Brain microvascular endothelial cell (primary cell): ENCODE data around the gene RPS28.

ENCODE experiments used
- DNase-seq: peaks from one replicate; pipeline ENCODE4 v3.0.0-alpha.2; 2020
- H3K27ac ChIP-seq: fragments of 250-450 bp; sonication (Bioruptor Pico); 2 replicates; pipeline ENCODE4 v1.5.1; 2020; ENCODE audit warnings: mild to moderate bottlenecking, moderate library complexity
- H3K27me3 ChIP-seq: fragments of 250-450 bp; sonication (Bioruptor Pico); replicated peaks from 2 replicates; pipeline ENCODE4 v1.5.1; 2020; ENCODE audit warnings: mild to moderate bottlenecking
- H3K36me3 ChIP-seq: fragments of 250-450 bp; sonication (Bioruptor Pico); replicated peaks from 2 replicates; pipeline ENCODE4 v1.5.1; 2020; ENCODE audit warnings: mild to moderate bottlenecking
- H3K4me3 ChIP-seq: 2 replicates; pipeline ENCODE4 v1.5.1; 2011; ENCODE audit warnings: low read depth, mild to moderate bottlenecking, control low read depth, low read length, moderate library complexity
- in situ Hi-C: cut with HindIII; loops from 2 replicates; pipeline ENCODE4 v1.10.0; 2017; ENCODE audit warnings: low sequenced_read_pairs, low pct_ligation_motif_present
- TF ChIP-seq, protein P1 (sequence below): IDR thresholded peaks from 2 replicates; pipeline ENCODE4 v1.5.1; 2011; ENCODE audit warnings: low read depth, mild to moderate bottlenecking, moderate library complexity, low read length, control low read depth, inconsistent platforms; ENCODE audit errors: missing control alignments

RPS28 gene

DNA sequence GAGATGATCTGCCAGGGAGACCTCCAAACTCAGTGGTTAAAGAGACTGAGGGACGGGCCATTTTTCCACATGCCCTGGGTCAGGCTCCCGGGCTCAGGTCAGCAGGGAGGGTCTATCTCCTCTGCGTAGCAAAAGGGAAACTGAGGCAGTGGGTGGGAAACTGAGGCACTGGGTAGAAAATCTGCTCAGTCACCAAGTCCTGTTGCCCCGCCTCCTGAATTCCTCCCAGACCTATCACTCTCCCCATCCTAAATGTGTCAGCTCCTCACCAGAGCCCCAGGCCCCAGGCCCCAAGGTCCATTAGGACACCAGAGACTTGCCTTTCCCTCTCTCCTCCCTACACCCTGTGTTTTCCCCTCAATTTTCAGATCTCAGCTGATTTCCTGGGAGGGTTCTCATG is 15.5 kb upstream of the RPS28 start:
- TF ChIP-seq, protein P1, sequence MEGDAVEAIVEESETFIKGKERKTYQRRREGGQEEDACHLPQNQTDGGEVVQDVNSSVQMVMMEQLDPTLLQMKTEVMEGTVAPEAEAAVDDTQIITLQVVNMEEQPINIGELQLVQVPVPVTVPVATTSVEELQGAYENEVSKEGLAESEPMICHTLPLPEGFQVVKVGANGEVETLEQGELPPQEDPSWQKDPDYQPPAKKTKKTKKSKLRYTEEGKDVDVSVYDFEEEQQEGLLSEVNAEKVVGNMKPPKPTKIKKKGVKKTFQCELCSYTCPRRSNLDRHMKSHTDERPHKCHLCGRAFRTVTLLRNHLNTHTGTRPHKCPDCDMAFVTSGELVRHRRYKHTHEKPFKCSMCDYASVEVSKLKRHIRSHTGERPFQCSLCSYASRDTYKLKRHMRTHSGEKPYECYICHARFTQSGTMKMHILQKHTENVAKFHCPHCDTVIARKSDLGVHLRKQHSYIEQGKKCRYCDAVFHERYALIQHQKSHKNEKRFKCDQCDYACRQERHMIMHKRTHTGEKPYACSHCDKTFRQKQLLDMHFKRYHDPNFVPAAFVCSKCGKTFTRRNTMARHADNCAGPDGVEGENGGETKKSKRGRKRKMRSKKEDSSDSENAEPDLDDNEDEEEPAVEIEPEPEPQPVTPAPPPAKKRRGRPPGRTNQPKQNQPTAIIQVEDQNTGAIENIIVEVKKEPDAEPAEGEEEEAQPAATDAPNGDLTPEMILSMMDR: no peak
- in situ Hi-C loops: no loop called here
- no peak for DNase-seq
- Histone ChIP-seq H3K4me3 (no peak overlapping the region), H3K27ac (no peak overlapping the region), H3K36me3 (peaks cover 5% of the 10 kb centered on the region), H3K27me3 (no peaks in the 10 kb centered on the region)

DNA sequence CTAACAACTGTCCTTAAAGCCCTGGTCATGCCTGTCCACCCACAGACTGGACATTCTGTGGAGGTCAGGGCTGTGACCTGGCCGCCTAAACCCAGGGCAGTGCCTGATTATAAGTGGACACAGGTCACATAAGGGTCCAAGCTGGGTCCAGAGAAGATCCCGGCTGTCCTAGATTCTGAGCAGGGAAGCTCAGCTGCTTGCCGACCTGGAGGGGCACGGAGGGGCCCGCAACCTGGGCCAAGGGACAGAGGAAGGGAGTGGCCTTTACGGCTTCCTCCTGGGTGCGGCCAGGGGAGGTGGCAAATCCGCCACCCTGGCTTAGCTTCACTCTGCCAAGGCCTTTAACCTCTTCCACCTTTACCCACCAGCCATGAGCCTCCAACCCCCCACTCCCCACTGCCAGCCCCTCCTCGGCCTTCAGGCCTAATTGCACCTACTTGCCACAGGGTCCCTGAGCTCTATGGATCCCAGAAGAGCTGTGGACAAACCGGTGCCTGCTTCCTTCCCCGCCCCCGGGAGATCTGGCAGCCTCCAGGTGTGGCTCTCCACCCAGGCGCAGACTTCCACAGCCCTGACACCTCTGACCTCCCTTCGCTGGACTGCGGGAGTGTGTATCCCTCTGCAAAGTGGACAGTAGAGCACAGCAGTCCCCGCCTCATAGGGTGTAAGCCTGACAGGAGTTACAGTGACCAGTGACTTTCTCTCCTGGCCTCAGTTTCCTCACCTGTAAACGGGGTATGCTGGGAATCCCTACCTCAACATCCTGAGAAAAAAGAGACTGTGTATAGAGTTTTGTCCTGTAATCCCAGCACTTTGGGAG is 14.9 kb upstream of the RPS28 start:
- TF ChIP-seq, protein P1: no peak
- in situ Hi-C loops: no loop called here

DNA sequence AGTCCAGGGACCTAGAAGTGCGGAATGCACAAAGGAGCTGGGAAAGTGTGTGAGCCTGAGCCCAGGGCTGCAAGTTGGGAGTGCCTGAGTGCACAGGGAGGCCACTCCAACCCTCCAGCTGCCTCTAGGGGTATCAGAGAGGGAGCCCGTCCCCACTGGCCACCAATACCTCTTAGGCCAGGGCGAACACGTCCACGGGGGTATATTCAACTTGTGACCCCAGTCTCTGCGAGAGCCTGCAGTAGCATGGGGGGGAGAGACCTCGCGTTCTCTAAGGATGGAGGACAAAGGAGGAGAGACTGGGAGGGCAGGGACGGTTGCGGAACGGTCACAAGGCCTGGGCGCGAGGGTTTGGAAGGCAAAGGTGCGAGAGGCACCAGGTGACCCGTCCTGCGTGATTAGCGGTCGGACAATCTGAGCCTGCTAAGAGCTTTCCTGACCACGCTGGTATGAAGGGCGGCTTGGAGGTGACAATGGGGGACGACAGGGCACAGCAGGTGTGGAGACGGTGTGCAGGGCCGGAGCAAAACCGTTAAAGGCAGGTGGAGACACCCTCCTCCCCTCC is 13.8 kb upstream of the RPS28 start:
- no peak for DNase-seq
- Histone ChIP-seq H3K27me3 (no peaks in the 10 kb centered on the region), H3K27ac (peak overlapping the region; percentile 57), H3K36me3 (peaks cover 15% of the 10 kb centered on the region), H3K4me3 (peak overlapping the region; percentile 65)
- TF ChIP-seq, protein P1: peak; percentile 7
- in situ Hi-C loops: no loop called here

More for the DNA sequence above, 14.9 kb upstream of the RPS28 start:
- H3K4me3 ChIP-seq: no peak overlapping the region
- DNase-seq: no peak
- H3K36me3 ChIP-seq: peaks cover 10% of the 10 kb centered on the region
- no peak overlapping the region for H3K27ac ChIP-seq
- H3K27me3 ChIP-seq: no peaks in the 10 kb centered on the region

DNA sequence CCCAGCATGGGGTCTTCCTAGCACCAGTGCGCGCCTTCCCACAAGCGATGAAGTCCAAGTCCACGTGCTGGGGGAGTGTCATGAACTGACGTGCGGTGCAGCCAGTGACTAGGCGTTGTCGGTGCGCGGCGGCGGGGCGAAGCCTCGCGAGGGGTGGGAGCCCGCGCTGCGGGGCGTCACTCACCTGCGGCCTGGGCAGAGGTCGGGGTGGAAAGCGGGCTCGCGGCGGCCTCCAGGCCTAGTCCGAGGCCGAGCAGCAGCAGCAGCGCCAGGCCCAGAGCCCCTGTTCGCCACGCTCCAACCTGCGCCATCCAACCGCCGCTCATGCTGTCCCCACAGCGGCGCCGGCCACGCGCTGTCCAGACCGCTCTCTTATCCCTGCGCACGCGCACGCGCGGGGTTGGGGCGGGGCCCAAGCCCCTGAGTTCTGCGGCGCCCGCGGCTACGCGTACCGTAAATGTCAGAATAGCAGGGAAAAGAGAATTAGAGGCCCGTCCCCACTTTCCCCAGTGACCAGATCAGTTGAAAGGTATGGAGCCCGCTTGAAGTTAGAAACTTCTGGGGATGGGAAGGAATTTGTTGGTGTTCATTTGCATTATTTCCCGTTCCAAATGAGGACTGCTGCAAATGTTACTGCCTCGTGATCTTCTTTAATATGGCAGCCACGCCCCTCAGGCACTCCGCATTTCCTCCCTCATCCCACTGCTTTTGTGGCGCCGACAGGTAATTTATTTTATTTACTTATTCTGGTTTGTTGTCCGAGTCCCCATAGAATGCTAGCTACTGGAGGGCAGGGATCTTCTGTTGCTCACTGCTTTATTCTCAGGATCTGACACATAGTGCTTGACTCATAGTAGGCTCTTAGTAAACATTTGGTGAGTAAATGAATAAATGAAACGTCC is 13.1 kb upstream of the RPS28 start, which contains the start of gene CD320:
Gene CD320 (minus strand): TSS at position 394 of the 902 bp plus-strand sequence. CDS start 68 bp downstream, at position 326.
- peaks cover 15% of the 10 kb centered on the region for H3K36me3 ChIP-seq
- H3K4me3 ChIP-seq: peak within 1 kb of the TSS; percentile 65
- TF ChIP-seq, protein P1: no peak
- H3K27me3 ChIP-seq: no peaks in the 10 kb centered on the region
- in situ Hi-C loops: no loop called here
- peak; percentile 83 for DNase-seq
- peak within 1 kb of the TSS; percentile 57 for H3K27ac ChIP-seq

DNA sequence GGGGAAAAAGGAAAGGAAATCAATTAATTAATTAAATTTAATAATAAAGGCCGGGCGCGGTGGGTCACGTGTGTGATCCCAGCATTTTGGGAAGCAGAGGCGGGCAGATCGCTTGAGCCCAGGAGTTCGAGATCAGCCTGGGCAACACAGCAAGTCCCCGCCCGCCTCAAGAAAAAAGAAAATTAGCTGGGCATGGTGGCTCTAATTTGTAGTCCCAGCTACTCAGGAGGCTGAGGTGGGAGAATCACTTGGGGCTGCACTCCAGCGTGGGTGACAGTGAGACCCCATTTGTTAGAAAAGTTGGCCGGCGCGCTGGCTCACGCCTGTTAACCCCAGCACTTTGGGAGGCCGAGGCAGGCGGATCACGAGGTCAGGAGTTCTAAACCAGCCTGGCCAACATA is 12.4 kb upstream of the RPS28 start:
- Histone ChIP-seq H3K27ac (no peak overlapping the region), H3K4me3 (peak overlapping the region; percentile 65), H3K27me3 (no peaks in the 10 kb centered on the region), H3K36me3 (peaks cover 16% of the 10 kb centered on the region)
- in situ Hi-C loops: no loop called here
- TF ChIP-seq, protein P1: no peak
- DNase-seq: no peak
